ENCODE data around the gene HEXIM2. TPM values are rescaled to one million over a fixed set of nuclear protein-coding genes. Genes with fewer than 3 reads are reported as not detected.

The HEXIM2 gene
- total RNA-seq, 1 experiment from 2014 or later: 13.5 TPM

- no peaks in the 10 kb centered on the region for H3K36me3 ChIP-seq (ENCODE audit: control insufficient read depth in 1 of 2, insufficient read depth in 2 of 2, low read length in 2 of 2)
- peaks cover 5 to 29% of the 10 kb centered on the region in 2 experiments; a peak in 2 of 4 replicates for H3K4me1 ChIP-seq (ENCODE audit: control insufficient read depth in 1 of 2, insufficient read depth in 2 of 2, low read length in 2 of 2)
- RAD21 ChIA-PET (ENCODE audit: low non-redundant PET in 1 of 2, low total read pairs in 2 of 2, uncharacterized antibody in 2 of 2, unreplicated experiment in 2 of 2): interaction anchor here in 1 of 2 experiments (2.1 kb wide), 1 partner anchor 61 kb away, joined by 25 read pairs; no protein-coding TSS in a partner anchor
- ATAC-seq (no peak), DNase-seq (ENCODE audit: low read depth, low spot score) (no peak)
- CTCF ChIA-PET: interaction anchor here (2.1 to 3.5 kb wide), 4 partner anchors 11 to 99 kb away, joined by 10 to 131 read pairs (median 24); partner anchors contain the start of genes HEXIM1 and HEXIM2
- no peaks in the 10 kb centered on the region for H3K9me2 ChIP-seq (ENCODE audit: insufficient read depth)
- H3K9ac ChIP-seq (ENCODE audit: low read length): no peak overlapping the region
- H3K9me3 ChIP-seq (ENCODE audit: control insufficient read depth in 1 of 2, insufficient read depth in 1 of 2, low read depth in 1 of 2, low read length in 2 of 2): no peaks in the 10 kb centered on the region
- H3K27me3 ChIP-seq (ENCODE audit: insufficient read depth, low read length): no peaks in the 10 kb centered on the region
- H4K20me1 ChIP-seq (ENCODE audit: insufficient read depth): no peaks in the 10 kb centered on the region
- no peak overlapping the region for H3K4me3 ChIP-seq (replicated peaks in 1 of 2; ENCODE audit: low read depth in 1 of 2, low read length in 2 of 2)
- no peak overlapping the region for H3K4me2 ChIP-seq (ENCODE audit: low read length)
- H2AFZ ChIP-seq (ENCODE audit: low read depth, low read length, poor library complexity, severe bottlenecking): no peak overlapping the region
- no peak for TF ChIP-seq TCF7L2 (IDR thresholded peaks at IDR 0.05; ENCODE audit: borderline replicate concordance, extremely low read depth, insufficient read depth, insufficient read length)
- TF ChIP-seq EZH2phosphoT487 (IDR thresholded peaks at IDR 0.05; ENCODE audit: borderline replicate concordance): no peak
- no TSS peak for BruUV-seq (replicated peaks)
- peaks cover under 1% of the 10 kb centered on the region for H3K79me2 ChIP-seq (ENCODE audit: insufficient read depth, low read length)
- H3K27ac ChIP-seq (ENCODE audit: low read depth, low read length): no peak overlapping the region
- POLR2A ChIA-PET: interaction anchor here (2.3 kb wide), 1 partner anchor 61 kb away, joined by 18 read pairs; no protein-coding TSS in a partner anchor
- intact Hi-C loops (cut with micrococcal nuclease): loop anchor here (10.0 kb wide), 2 partner anchors 248 to 362 kb away; no protein-coding TSS in a partner anchor
These were observed 24.7 kb upstream of the HEXIM2 start for GRCh38 chr17:45136846-45137560.

- no peak for TF ChIP-seq CTCF (IDR thresholded peaks at IDR 0.05 in 2 of 3, conservative IDR thresholded peaks at IDR 0.05 in 1 of 3; ENCODE audit: borderline replicate concordance in 1 of 3, insufficient read depth in 1 of 3, low read depth in 2 of 3, low read length in 2 of 3)
- TF ChIP-seq FOSL1 (IDR thresholded peaks at IDR 0.05; ENCODE audit: low read depth): no peak
- no peak for TF ChIP-seq ZFX (IDR thresholded peaks at IDR 0.05)
- TF ChIP-seq EZH2 (IDR thresholded peaks at IDR 0.05): no peak
- TF ChIP-seq ELF1 (IDR thresholded peaks at IDR 0.05; ENCODE audit: borderline replicate concordance, low read depth): no peak
- no peak for TF ChIP-seq ATF3 (IDR thresholded peaks at IDR 0.05)
- intact Hi-C loops (cut with micrococcal nuclease): loop anchor here (10.0 kb wide), 2 partner anchors 247 to 363 kb away; no protein-coding TSS in a partner anchor
These were observed 23.9 kb upstream of the HEXIM2 start for GRCh38 chr17:45137561-45138305.

More at GRCh38 chr17:45137561-45138305, 23.9 kb upstream of the HEXIM2 start:
- H3K9me3 ChIP-seq (ENCODE audit: control insufficient read depth in 1 of 2, insufficient read depth in 1 of 2, low read depth in 1 of 2, low read length in 2 of 2): no peaks in the 10 kb centered on the region
- RAD21 ChIA-PET (ENCODE audit: low non-redundant PET in 1 of 2, low total read pairs in 2 of 2, uncharacterized antibody in 2 of 2, unreplicated experiment in 2 of 2): interaction anchor here in 1 of 2 experiments (0.6 kb wide), 1 partner anchor 170 kb away, joined by 5 read pairs; the partner anchor contains the start of gene C1QL1
- POLR2A ChIA-PET: no interaction called here
- H3K9ac ChIP-seq (ENCODE audit: low read length): no peak overlapping the region
- DNase-seq (ENCODE audit: low read depth, low spot score) (no peak), ATAC-seq (no peak)
- H4K20me1 ChIP-seq (ENCODE audit: insufficient read depth): no peaks in the 10 kb centered on the region
- CTCF ChIA-PET: interaction anchor here (2.2 to 3.5 kb wide), 2 partner anchors 11 to 60 kb away, joined by 10 to 131 read pairs; partner anchors contain the start of gene HEXIM1
- H3K27me3 ChIP-seq (ENCODE audit: insufficient read depth, low read length): no peaks in the 10 kb centered on the region
- H3K36me3 ChIP-seq (ENCODE audit: control insufficient read depth in 1 of 2, insufficient read depth in 2 of 2, low read length in 2 of 2): no peaks in the 10 kb centered on the region
- no peak overlapping the region for H3K4me2 ChIP-seq (ENCODE audit: low read length)
- H3K9me2 ChIP-seq (ENCODE audit: insufficient read depth): no peaks in the 10 kb centered on the region
- no TSS peak for BruUV-seq (replicated peaks)
- peaks cover 5 to 26% of the 10 kb centered on the region in 2 experiments; a peak in 2 of 4 replicates for H3K4me1 ChIP-seq (ENCODE audit: control insufficient read depth in 1 of 2, insufficient read depth in 2 of 2, low read length in 2 of 2)
- no peak overlapping the region for H3K4me3 ChIP-seq (replicated peaks in 1 of 2; ENCODE audit: low read depth in 1 of 2, low read length in 2 of 2)
- no peak overlapping the region for H3K27ac ChIP-seq (ENCODE audit: low read depth, low read length)
- no peak overlapping the region for H2AFZ ChIP-seq (ENCODE audit: low read depth, low read length, poor library complexity, severe bottlenecking)
- H3K79me2 ChIP-seq (ENCODE audit: insufficient read depth, low read length): no peaks in the 10 kb centered on the region

Measured in HCT116 (cell line).